Neural progenitor cell (in vitro differentiated cells): ENCODE data around the gene HAS3. TPM values are rescaled to one million over a fixed set of nuclear protein-coding genes. Genes with fewer than 3 reads are reported as not detected.

Source experiments
- DNase-seq: peaks from one replicate; pipeline ENCODE4 v3.0.0-alpha.2; 2016; ENCODE audit warnings: low spot score
- H2AFZ ChIP-seq: fragments of 200-600 bp; sonication (generic); replicated peaks from 2 replicates; pipeline ENCODE4 v1.6.1; 2016; ENCODE audit warnings: antibody characterized with exemption
- H3F3A ChIP-seq: fragments of 200-600 bp; sonication (generic); 2 replicates; pipeline ENCODE4 v1.6.1; 2016; ENCODE audit warnings: antibody characterized with exemption, low read depth
- H3K27ac ChIP-seq: fragments of 200-600 bp; sonication (generic); 2 replicates; pipeline ENCODE4 v1.5.1; 2016; ENCODE audit warnings: mild to moderate bottlenecking
- H3K27me3 ChIP-seq: fragments of 200-600 bp; sonication (generic); 2 replicates; pipeline ENCODE4 v1.6.1; 2016; ENCODE audit warnings: mild to moderate bottlenecking, moderate library complexity
- H3K36me3 ChIP-seq: fragments of 200-600 bp; sonication (generic); 2 replicates; pipeline ENCODE4 v1.5.1; 2016
- H3K4me1 ChIP-seq: fragments of 200-600 bp; sonication (generic); 2 replicates; pipeline ENCODE4 v1.6.1; 2016; ENCODE audit warnings: mixed run types
- H3K4me2 ChIP-seq: fragments of 200-600 bp; sonication (generic); 2 replicates; pipeline ENCODE4 v1.6.1; 2016
- H3K4me3 ChIP-seq: fragments of 200-600 bp; sonication (generic); 2 replicates; pipeline ENCODE4 v1.5.1; 2016
- H3K79me2 ChIP-seq: fragments of 200-600 bp; sonication (generic); 2 replicates; pipeline ENCODE4 v1.6.1; 2016; ENCODE audit warnings: low read depth
- H3K9ac ChIP-seq: fragments of 200-600 bp; sonication (generic); 2 replicates; pipeline ENCODE4 v1.6.1; 2016
- H3K9me3 ChIP-seq: fragments of 200-600 bp; sonication (generic); 2 replicates; pipeline ENCODE4 v1.5.1; 2016; ENCODE audit warnings: low read depth
- H4K20me1 ChIP-seq: fragments of 200-600 bp; sonication (generic); 2 replicates; pipeline ENCODE4 v1.6.1; 2016; ENCODE audit warnings: low read depth
- H3K27ac Mint-ChIP-seq: 3 replicates; pipeline ENCODE4 v1.8.0; 2021; ENCODE audit warnings: mixed read lengths
- H3K27me3 Mint-ChIP-seq: 2 replicates; pipeline ENCODE4 v1.8.0; 2022; ENCODE audit warnings: low read depth, mild to moderate bottlenecking, inconsistent platforms, moderate library complexity, mixed read lengths; ENCODE audit not compliant: insufficient read depth
- H3K36me3 Mint-ChIP-seq: 3 replicates; pipeline ENCODE4 v1.8.0; 2021; ENCODE audit warnings: mixed read lengths
- H3K4me1 Mint-ChIP-seq: 3 replicates; pipeline ENCODE4 v1.8.0; 2021; ENCODE audit warnings: mixed read lengths
- H3K4me3 Mint-ChIP-seq: 3 replicates; pipeline ENCODE4 v1.8.0; 2021; ENCODE audit warnings: mild to moderate bottlenecking, moderate library complexity, mixed read lengths
- H3K9me3 Mint-ChIP-seq: 3 replicates; pipeline ENCODE4 v1.8.0; 2020; ENCODE audit warnings: mixed read lengths
- EZH2 ChIP-seq: fragments of 200-600 bp; sonication (generic); IDR thresholded peaks from 2 replicates; pipeline ENCODE4 v1.6.1; 2017; ENCODE audit warnings: antibody characterized with exemption, mild to moderate bottlenecking, moderate library complexity
- EZH2phosphoT487 ChIP-seq: fragments of 200-600 bp; sonication (generic); IDR thresholded peaks from 2 replicates; pipeline ENCODE4 v1.6.1; 2017; ENCODE audit warnings: antibody characterized with exemption
- total RNA-seq: library from RNA; depleted of rRNA; stranded (reverse); fragments of >200 nt; gene quantifications from 2 replicates; pipeline ENCODE4 v1.2.3, GENCODE V29; 2015; ENCODE audit warnings: low replicate concordance
- TF ChIP-seq, protein P1 (sequence below): fragments of 200-600 bp; sonication (generic); IDR thresholded peaks from 2 replicates; pipeline ENCODE4 v1.5.1; 2017; ENCODE audit warnings: antibody characterized with exemption, mild to moderate bottlenecking

The HAS3 gene
- total RNA-seq, 1 donor from 2014 or later, result 2.5 TPM

- H3K36me3 ChIP-seq, result peaks cover 12% of the 10 kb centered on the region
- H3K27ac Mint-ChIP-seq, result no peak overlapping the region
- H3K9ac ChIP-seq, result no peak overlapping the region
Measured at GRCh38 chr16:69165584-69165983, 60.1 kb downstream of the HAS3 start.

DNA sequence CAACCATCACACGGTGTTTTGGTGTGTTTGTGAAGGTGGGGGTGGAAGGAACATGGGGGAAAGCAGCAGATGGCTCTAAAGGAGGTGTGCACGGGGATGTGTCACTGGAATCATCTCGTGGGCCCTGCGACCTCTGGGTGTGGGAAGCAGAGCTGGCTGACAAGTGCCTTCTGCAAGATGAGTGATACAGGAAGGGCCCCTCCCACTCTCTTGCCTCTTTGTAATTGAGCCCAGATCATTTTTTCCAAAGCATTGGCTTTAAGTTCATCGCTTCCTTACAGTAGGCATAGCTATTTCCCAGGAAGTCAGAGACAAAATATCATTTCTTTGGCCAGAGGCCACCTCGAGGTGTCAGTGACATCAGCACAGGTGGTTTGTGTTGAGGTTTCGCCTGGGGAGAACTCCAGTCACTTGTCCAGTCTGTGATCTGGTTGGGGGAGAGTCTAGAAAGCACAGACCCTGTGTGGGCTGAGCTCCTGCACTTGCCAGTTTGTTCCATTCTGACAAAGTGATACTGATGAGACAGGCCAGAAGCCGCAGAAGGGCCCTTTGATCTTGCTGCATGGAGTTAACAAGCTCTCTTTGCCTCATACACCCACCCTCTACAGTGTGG lies 60.9 kb downstream of the HAS3 start:
- H3K9me3 ChIP-seq, result no peaks in the 10 kb centered on the region
- H3K36me3 Mint-ChIP-seq, result peaks cover 34% of the 10 kb centered on the region
- H3K4me3 ChIP-seq, result no peak overlapping the region
- H3F3A ChIP-seq, result no peaks in the 10 kb centered on the region
- no peak for TF ChIP-seq EZH2
- TF ChIP-seq, protein P1, sequence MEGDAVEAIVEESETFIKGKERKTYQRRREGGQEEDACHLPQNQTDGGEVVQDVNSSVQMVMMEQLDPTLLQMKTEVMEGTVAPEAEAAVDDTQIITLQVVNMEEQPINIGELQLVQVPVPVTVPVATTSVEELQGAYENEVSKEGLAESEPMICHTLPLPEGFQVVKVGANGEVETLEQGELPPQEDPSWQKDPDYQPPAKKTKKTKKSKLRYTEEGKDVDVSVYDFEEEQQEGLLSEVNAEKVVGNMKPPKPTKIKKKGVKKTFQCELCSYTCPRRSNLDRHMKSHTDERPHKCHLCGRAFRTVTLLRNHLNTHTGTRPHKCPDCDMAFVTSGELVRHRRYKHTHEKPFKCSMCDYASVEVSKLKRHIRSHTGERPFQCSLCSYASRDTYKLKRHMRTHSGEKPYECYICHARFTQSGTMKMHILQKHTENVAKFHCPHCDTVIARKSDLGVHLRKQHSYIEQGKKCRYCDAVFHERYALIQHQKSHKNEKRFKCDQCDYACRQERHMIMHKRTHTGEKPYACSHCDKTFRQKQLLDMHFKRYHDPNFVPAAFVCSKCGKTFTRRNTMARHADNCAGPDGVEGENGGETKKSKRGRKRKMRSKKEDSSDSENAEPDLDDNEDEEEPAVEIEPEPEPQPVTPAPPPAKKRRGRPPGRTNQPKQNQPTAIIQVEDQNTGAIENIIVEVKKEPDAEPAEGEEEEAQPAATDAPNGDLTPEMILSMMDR, result no peak
- no peak for TF ChIP-seq EZH2phosphoT487
- no peaks in the 10 kb centered on the region for H3K27me3 ChIP-seq
- no peaks in the 10 kb centered on the region for H3K79me2 ChIP-seq
- H3K4me1 Mint-ChIP-seq, result no peaks in the 10 kb centered on the region
- no peaks in the 10 kb centered on the region for H3K9me3 Mint-ChIP-seq
- H3K27ac ChIP-seq, result no peak overlapping the region
- no peaks in the 10 kb centered on the region for H3K27me3 Mint-ChIP-seq
- peaks cover 6% of the 10 kb centered on the region for H3K36me3 ChIP-seq
- no peaks in the 10 kb centered on the region for H3K4me1 ChIP-seq
- no peak overlapping the region for H2AFZ ChIP-seq
- H4K20me1 ChIP-seq, result no peaks in the 10 kb centered on the region
- H3K9ac ChIP-seq, result no peak overlapping the region
- no peak overlapping the region for H3K27ac Mint-ChIP-seq
- H3K4me3 Mint-ChIP-seq, result no peak overlapping the region
- H3K4me2 ChIP-seq, result no peak overlapping the region
- no peak for DNase-seq

More at GRCh38 chr16:69165584-69165983, 60.1 kb downstream of the HAS3 start:
- Mint-ChIP-seq H3K4me3 (no peak overlapping the region), H3K27me3 (no peaks in the 10 kb centered on the region), H3K36me3 (peaks cover 37% of the 10 kb centered on the region), H3K9me3 (no peaks in the 10 kb centered on the region), H3K4me1 (no peaks in the 10 kb centered on the region)
- no peak for TF ChIP-seq EZH2
- TF ChIP-seq, protein P1, result no peak
- TF ChIP-seq EZH2phosphoT487, result no peak
- Histone ChIP-seq H3K4me2 (no peak overlapping the region), H4K20me1 (no peaks in the 10 kb centered on the region), H3K27ac (no peak overlapping the region), H3K27me3 (no peaks in the 10 kb centered on the region), H3K4me3 (no peak overlapping the region), H3K4me1 (no peaks in the 10 kb centered on the region), H3K9me3 (no peaks in the 10 kb centered on the region), H3F3A (no peaks in the 10 kb centered on the region), H3K79me2 (no peaks in the 10 kb centered on the region), H2AFZ (no peak overlapping the region)
- DNase-seq, result no peak

GRCh38 chr16:69166946-69167930 lies 61.8 kb downstream of the HAS3 start:
- peaks cover 34% of the 10 kb centered on the region for H3K36me3 Mint-ChIP-seq
- Histone ChIP-seq H3K36me3 (peaks cover 4% of the 10 kb centered on the region), H3K4me2 (no peak overlapping the region)

More at GRCh38 chr16:69166946-69167930, 61.8 kb downstream of the HAS3 start:
- no peak overlapping the region for H3K27ac Mint-ChIP-seq
- no peak overlapping the region for H3K4me3 Mint-ChIP-seq
- Histone ChIP-seq H3K9ac (no peak overlapping the region), H2AFZ (no peak overlapping the region), H3K27ac (no peak overlapping the region), H3K79me2 (no peaks in the 10 kb centered on the region), H3F3A (no peaks in the 10 kb centered on the region), H4K20me1 (no peaks in the 10 kb centered on the region), H3K27me3 (no peaks in the 10 kb centered on the region), H3K4me1 (no peaks in the 10 kb centered on the region), H3K4me3 (no peak overlapping the region), H3K9me3 (no peaks in the 10 kb centered on the region)
- TF ChIP-seq, protein P1, result no peak
- no peak for TF ChIP-seq EZH2
- TF ChIP-seq EZH2phosphoT487, result no peak
- no peaks in the 10 kb centered on the region for H3K9me3 Mint-ChIP-seq
- DNase-seq, result no peak
- no peaks in the 10 kb centered on the region for H3K4me1 Mint-ChIP-seq
- H3K27me3 Mint-ChIP-seq, result no peaks in the 10 kb centered on the region

Other genes with a start within 250 kb of the HAS3 start
- 99.8 and 165 TPM in 2 replicates for gene CHTF8, start 26.9 kb downstream of the HAS3 start, total RNA-seq
- gene UTP4, start 27.0 kb downstream of the HAS3 start, total RNA-seq, result 13.3 and 15.9 TPM in 2 replicates
- 21.9 and 22.9 TPM in 2 replicates for gene SNTB2, start 81.5 kb downstream of the HAS3 start, total RNA-seq
- gene VPS4A, start 205.7 kb downstream of the HAS3 start, total RNA-seq, result 21.9 and 35.8 TPM in 2 replicates
- 12.9 and 14.1 TPM in 2 replicates for gene PDF, start 224.9 kb downstream of the HAS3 start, total RNA-seq
- 30.3 and 72.4 TPM in 2 replicates for gene COG8, start 233.9 kb downstream of the HAS3 start, total RNA-seq
- 17.2 and 23.7 TPM in 2 replicates for gene NIP7, start 234.1 kb downstream of the HAS3 start, total RNA-seq
- not detected in 2 replicates for gene TMED6, start 246.1 kb downstream of the HAS3 start, total RNA-seq